Measurements from ENCODE around the gene EPO. TPM values are rescaled to one million over a fixed set of nuclear protein-coding genes. Genes with fewer than 3 reads are reported as not detected.

Gene EPO
- total RNA-seq, 2 donors from 2014 or later: not detected

- Mint-ChIP-seq H3K27me3 (no peaks in the 10 kb centered on the region), H3K36me3 (ENCODE audit: low read depth) (peaks cover 2% of the 10 kb centered on the region), H3K4me3 (no peak overlapping the region), H3K4me1 (peaks cover 33% of the 10 kb centered on the region), H3K27ac (peak overlapping the region; percentile 84)
- no peaks in the 10 kb centered on the region for H3K9me3 ChIP-seq (ENCODE audit: control insufficient read depth, low read length, poor library complexity, severe bottlenecking)
- DNase-seq: no peak
- no peak for ATAC-seq
Observed at GRCh38 chr7:100679129-100679926, 40.9 kb upstream of the EPO start.

GRCh38 chr7:100679927-100680575 lies 40.2 kb upstream of the EPO start:
- H3K36me3 Mint-ChIP-seq (ENCODE audit: low read depth): peaks cover 2% of the 10 kb centered on the region
- peak overlapping the region; percentile 84 for H3K27ac Mint-ChIP-seq
- no peaks in the 10 kb centered on the region for H3K9me3 ChIP-seq (ENCODE audit: control insufficient read depth, low read length, poor library complexity, severe bottlenecking)
- peaks cover 31% of the 10 kb centered on the region for H3K4me1 Mint-ChIP-seq
- ATAC-seq (no peak), DNase-seq (no peak)
- H3K4me3 Mint-ChIP-seq: peak overlapping the region; percentile 43
- H3K27me3 Mint-ChIP-seq: no peaks in the 10 kb centered on the region

- peaks cover 31% of the 10 kb centered on the region for H3K4me1 Mint-ChIP-seq
- DNase-seq (no peak), ATAC-seq (no peak)
- H3K9me3 ChIP-seq (ENCODE audit: control insufficient read depth, low read length, poor library complexity, severe bottlenecking): no peaks in the 10 kb centered on the region
- no peak overlapping the region for H3K4me3 Mint-ChIP-seq
- peak overlapping the region; percentile 84 for H3K27ac Mint-ChIP-seq
- no peaks in the 10 kb centered on the region for H3K27me3 Mint-ChIP-seq
- H3K36me3 Mint-ChIP-seq (ENCODE audit: low read depth): peaks cover 2% of the 10 kb centered on the region
Observed at GRCh38 chr7:100680576-100681271, 39.5 kb upstream of the EPO start.

GRCh38 chr7:100681491-100682227 lies 38.6 kb upstream of the EPO start:
- H3K27me3 Mint-ChIP-seq: no peaks in the 10 kb centered on the region
- peaks cover 2% of the 10 kb centered on the region for H3K36me3 Mint-ChIP-seq (ENCODE audit: low read depth)
- no peak overlapping the region for H3K4me3 Mint-ChIP-seq

GRCh38 chr7:100682228-100682741 lies 38.0 kb upstream of the EPO start:
- DNase-seq (no peak), ATAC-seq (no peak)
- H3K9me3 ChIP-seq (ENCODE audit: control insufficient read depth, low read length, poor library complexity, severe bottlenecking): no peaks in the 10 kb centered on the region
- no peaks in the 10 kb centered on the region for H3K27me3 Mint-ChIP-seq
- peaks cover 26% of the 10 kb centered on the region for H3K4me1 Mint-ChIP-seq
- H3K4me3 Mint-ChIP-seq: no peak overlapping the region
- no peak overlapping the region for H3K27ac Mint-ChIP-seq
- peaks cover 2% of the 10 kb centered on the region for H3K36me3 Mint-ChIP-seq (ENCODE audit: low read depth)

More at GRCh38 chr7:100681491-100682227, 38.6 kb upstream of the EPO start:
- DNase-seq: no peak
- peaks cover 28% of the 10 kb centered on the region for H3K4me1 Mint-ChIP-seq
- ATAC-seq: peak; percentile 7
- peak overlapping the region; percentile 53 for H3K27ac Mint-ChIP-seq
- no peaks in the 10 kb centered on the region for H3K9me3 ChIP-seq (ENCODE audit: control insufficient read depth, low read length, poor library complexity, severe bottlenecking)

- no peak for DNase-seq
- Mint-ChIP-seq H3K36me3 (ENCODE audit: low read depth) (no peaks in the 10 kb centered on the region), H3K4me1 (peaks cover 21% of the 10 kb centered on the region), H3K27me3 (no peaks in the 10 kb centered on the region), H3K27ac (no peak overlapping the region), H3K4me3 (no peak overlapping the region)
- H3K9me3 ChIP-seq (ENCODE audit: control insufficient read depth, low read length, poor library complexity, severe bottlenecking): no peaks in the 10 kb centered on the region
- ATAC-seq: no peak
Observed at GRCh38 chr7:100682991-100683658, 37.1 kb upstream of the EPO start.

- H3K27me3 Mint-ChIP-seq: no peaks in the 10 kb centered on the region
- ATAC-seq (no peak), DNase-seq (no peak)
- H3K4me3 Mint-ChIP-seq: no peak overlapping the region
- H3K4me1 Mint-ChIP-seq: peaks cover 20% of the 10 kb centered on the region
- no peaks in the 10 kb centered on the region for H3K36me3 Mint-ChIP-seq (ENCODE audit: low read depth)
- no peaks in the 10 kb centered on the region for H3K9me3 ChIP-seq (ENCODE audit: control insufficient read depth, low read length, poor library complexity, severe bottlenecking)
- no peak overlapping the region for H3K27ac Mint-ChIP-seq
Observed at GRCh38 chr7:100683659-100684533, 36.4 kb upstream of the EPO start.

GRCh38 chr7:100684534-100685042 lies 35.7 kb upstream of the EPO start:
- Mint-ChIP-seq H3K36me3 (ENCODE audit: low read depth) (no peaks in the 10 kb centered on the region), H3K4me3 (no peak overlapping the region), H3K27ac (no peak overlapping the region), H3K4me1 (peaks cover 20% of the 10 kb centered on the region), H3K27me3 (no peaks in the 10 kb centered on the region)
- no peak for DNase-seq
- no peak for ATAC-seq
- H3K9me3 ChIP-seq (ENCODE audit: control insufficient read depth, low read length, poor library complexity, severe bottlenecking): no peaks in the 10 kb centered on the region

GRCh38 chr7:100685049-100685605 lies 35.1 kb upstream of the EPO start:
- no peaks in the 10 kb centered on the region for H3K27me3 Mint-ChIP-seq
- H3K36me3 Mint-ChIP-seq (ENCODE audit: low read depth): no peaks in the 10 kb centered on the region

GRCh38 chr7:100685631-100686145 lies 34.6 kb upstream of the EPO start:
- no peaks in the 10 kb centered on the region for H3K36me3 Mint-ChIP-seq (ENCODE audit: low read depth)
- H3K4me3 Mint-ChIP-seq: no peak overlapping the region
- no peak for ATAC-seq
- no peak overlapping the region for H3K27ac Mint-ChIP-seq
- H3K4me1 Mint-ChIP-seq: peaks cover 14% of the 10 kb centered on the region
- DNase-seq: no peak
- no peaks in the 10 kb centered on the region for H3K9me3 ChIP-seq (ENCODE audit: control insufficient read depth, low read length, poor library complexity, severe bottlenecking)
- H3K27me3 Mint-ChIP-seq: no peaks in the 10 kb centered on the region

More at GRCh38 chr7:100685049-100685605, 35.1 kb upstream of the EPO start:
- ATAC-seq: no peak
- Mint-ChIP-seq H3K4me3 (no peak overlapping the region), H3K27ac (no peak overlapping the region), H3K4me1 (peaks cover 19% of the 10 kb centered on the region)
- no peaks in the 10 kb centered on the region for H3K9me3 ChIP-seq (ENCODE audit: control insufficient read depth, low read length, poor library complexity, severe bottlenecking)
- no peak for DNase-seq

- no peak overlapping the region for H3K4me3 Mint-ChIP-seq
- no peaks in the 10 kb centered on the region for H3K27me3 Mint-ChIP-seq
- DNase-seq: no peak
- H3K4me1 Mint-ChIP-seq: peaks cover 14% of the 10 kb centered on the region
- no peaks in the 10 kb centered on the region for H3K9me3 ChIP-seq (ENCODE audit: control insufficient read depth, low read length, poor library complexity, severe bottlenecking)
- ATAC-seq: no peak
- no peaks in the 10 kb centered on the region for H3K36me3 Mint-ChIP-seq (ENCODE audit: low read depth)
- H3K27ac Mint-ChIP-seq: no peak overlapping the region
Observed at GRCh38 chr7:100686201-100686821, 34.0 kb upstream of the EPO start.
